HepG2 (cell line): ENCODE data around the gene CCL4.

ENCODE experiments used
- ATF2 ChIP-seq: sonication (generic); formaldehyde crosslinking; IDR thresholded peaks from 2 replicates; pipeline ENCODE4 v1.4.0; 2020; ENCODE audit warnings: missing genetic modification reagents
- CTCF ChIP-seq: sonication (generic); formaldehyde crosslinking; IDR thresholded peaks from 2 replicates; pipeline ENCODE4 v1.5.0; 2020; ENCODE audit warnings: mild to moderate bottlenecking, missing genetic modification reagents, moderate library complexity
- E2F2 ChIP-seq: sonication (generic); formaldehyde crosslinking; IDR thresholded peaks from 2 replicates; pipeline ENCODE4 v1.4.0; 2020; ENCODE audit warnings: missing genetic modification reagents, borderline replicate concordance
- GATAD2A ChIP-seq: IDR thresholded peaks from 2 replicates; pipeline ENCODE4 v1.6.1; 2016
- HMGXB4 ChIP-seq, 2 experiments: sonication (generic) in 1 of 2; formaldehyde crosslinking in 1 of 2; IDR thresholded peaks; 2 replicates each; pipeline versions ENCODE4 v1.4.0 to v1.6.1; 2018 to 2020; ENCODE audit warnings: missing genetic modification reagents in 2 of 2, borderline replicate concordance in 1 of 2, low read depth in 1 of 2, mild to moderate bottlenecking in 1 of 2, missing biosample characterization in 1 of 2
- MIER3 ChIP-seq: IDR thresholded peaks from 2 replicates; pipeline ENCODE4 v1.6.1; 2016; ENCODE audit warnings: missing compliant biosample characterization, borderline replicate concordance
- NFIC ChIP-seq: IDR thresholded peaks from 2 replicates; pipeline ENCODE4 v1.6.1; 2012; ENCODE audit warnings: mild to moderate bottlenecking, low read length, inconsistent platforms
- POGK ChIP-seq: sonication (generic); formaldehyde crosslinking; conservative IDR thresholded peaks from 2 replicates; pipeline ENCODE4 v1.8.0; 2022; ENCODE audit warnings: mild to moderate bottlenecking, moderate library complexity, missing genetic modification reagents
- USF2 ChIP-seq, 2 experiments: sonication (generic) in 1 of 2; formaldehyde crosslinking in 1 of 2; IDR thresholded peaks; 2 replicates each; pipeline versions ENCODE4 v1.5.1 to v1.6.1; 2011 to 2020; ENCODE audit warnings: borderline replicate concordance in 1 of 2, low read depth in 1 of 2, low read length in 1 of 2, mild to moderate bottlenecking in 1 of 2, missing genetic modification reagents in 1 of 2, moderate library complexity in 1 of 2
- YY1 ChIP-seq: IDR thresholded peaks from 2 replicates; pipeline ENCODE4 v1.6.1; 2011; ENCODE audit warnings: low read length, low read depth, moderate library complexity, mild to moderate bottlenecking; ENCODE audit not compliant: insufficient read depth, insufficient replicate concordance
- ZNF383 ChIP-seq: sonication (generic); formaldehyde crosslinking; IDR thresholded peaks from 2 replicates; pipeline ENCODE4 v1.4.0; 2020; ENCODE audit warnings: missing genetic modification reagents, mild to moderate bottlenecking, borderline replicate concordance

- no peak for TF ChIP-seq ZNF383 (CRISPR knock-in tag)
- TF ChIP-seq HMGXB4 (CRISPR knock-in tag; IDR thresholded peaks at IDR 0.05; ENCODE audit: borderline replicate concordance in 1 of 2, low read depth in 1 of 2) = no peak
- TF ChIP-seq ATF2 = no peak
- no peak for TF ChIP-seq NFIC
- no peak for TF ChIP-seq MIER3 (CRISPR knock-in tag)
- TF ChIP-seq POGK = no peak
- no peak for TF ChIP-seq YY1
- no peak for TF ChIP-seq CTCF (CRISPR knock-in tag)
- TF ChIP-seq GATAD2A (CRISPR knock-in tag) = no peak
- TF ChIP-seq USF2 (IDR thresholded peaks at IDR 0.05; ENCODE audit: low read depth, low read length) = no peak
- no peak for TF ChIP-seq USF2 (CRISPR knock-in tag; IDR thresholded peaks at IDR 0.05; ENCODE audit: borderline replicate concordance)
- no peak for TF ChIP-seq E2F2
Measured at GRCh38 chr17:36128411-36128978, 24.9 kb downstream of the CCL4 start.
